H9 (cell line): Measurements from ENCODE around the gene MRPL51. TPM values are rescaled to one million over a fixed set of nuclear protein-coding genes. Genes with fewer than 3 reads are reported as not detected.

Source experiments
- DNase-seq: peaks from one replicate; pipeline ENCODE4 v3.0.0-alpha.2; 2017
- H2AFZ ChIP-seq: one replicate; pipeline ENCODE4 v1.6.1; 2013; ENCODE audit warnings: mild to moderate bottlenecking, low read length, control low read depth, moderate library complexity
- H2AK5ac ChIP-seq: 2 replicates; pipeline ENCODE4 v1.6.1; 2013; ENCODE audit warnings: low read length, control low read depth, mixed read lengths; ENCODE audit not compliant: insufficient read length
- H2BK120ac ChIP-seq: one replicate; pipeline ENCODE4 v1.6.1; 2013; ENCODE audit warnings: low read depth, mild to moderate bottlenecking, low read length, control low read depth, inconsistent platforms; ENCODE audit not compliant: poor library complexity, severe bottlenecking
- H2BK12ac ChIP-seq: 2 replicates; pipeline ENCODE4 v1.6.1; 2013; ENCODE audit warnings: low read length, control low read depth, mixed read lengths, low read depth; ENCODE audit not compliant: insufficient read length
- H2BK15ac ChIP-seq: 2 replicates; pipeline ENCODE4 v1.6.1; 2013; ENCODE audit warnings: low read depth, low read length, control low read depth
- H2BK20ac ChIP-seq: one replicate; pipeline ENCODE4 v1.6.1; 2013; ENCODE audit warnings: low read depth, mild to moderate bottlenecking, low read length, control low read depth, inconsistent platforms; ENCODE audit not compliant: poor library complexity, severe bottlenecking
- H2BK5ac ChIP-seq: 2 replicates; pipeline ENCODE4 v1.6.1; 2013; ENCODE audit warnings: low read length, control low read depth, mixed read lengths; ENCODE audit not compliant: insufficient read length
- H3K14ac ChIP-seq: 2 replicates; pipeline ENCODE4 v1.6.1; 2013; ENCODE audit warnings: low read length, control low read depth; ENCODE audit not compliant: insufficient read depth
- H3K18ac ChIP-seq: 2 replicates; pipeline ENCODE4 v1.6.1; 2013; ENCODE audit warnings: low read depth, mild to moderate bottlenecking, mixed read lengths, low read length, control low read depth; ENCODE audit not compliant: insufficient read length
- H3K23ac ChIP-seq: 2 replicates; pipeline ENCODE4 v1.6.1; 2013; ENCODE audit warnings: low read length, control low read depth, mixed read lengths, low read depth; ENCODE audit not compliant: insufficient read length
- H3K23me2 ChIP-seq: 2 replicates; pipeline ENCODE4 v1.6.1; 2013; ENCODE audit warnings: low read depth, mild to moderate bottlenecking, mixed read lengths, low read length, control low read depth; ENCODE audit not compliant: insufficient read length, poor library complexity, severe bottlenecking
- H3K27ac ChIP-seq: 2 replicates; pipeline ENCODE4 v1.5.1; 2013; ENCODE audit warnings: low read length, control low read depth, mixed read lengths, low read depth; ENCODE audit not compliant: insufficient read length
- H3K27me3 ChIP-seq: 2 replicates; pipeline ENCODE4 v1.6.1; 2013; ENCODE audit warnings: low read length, control low read depth, inconsistent platforms; ENCODE audit not compliant: insufficient read depth
- H3K4ac ChIP-seq: 2 replicates; pipeline ENCODE4 v1.6.1; 2013; ENCODE audit warnings: low read depth, mild to moderate bottlenecking, control low read depth, inconsistent platforms, low read length, moderate library complexity
- H3K4me1 ChIP-seq: 2 replicates; pipeline ENCODE4 v1.6.1; 2013; ENCODE audit warnings: low read length, control low read depth, inconsistent platforms; ENCODE audit not compliant: insufficient read depth
- H3K4me2 ChIP-seq: 2 replicates; pipeline ENCODE4 v1.6.1; 2013; ENCODE audit warnings: low read length, control low read depth, mixed read lengths; ENCODE audit not compliant: insufficient read length, insufficient read depth
- H3K56ac ChIP-seq: 2 replicates; pipeline ENCODE4 v1.6.1; 2013; ENCODE audit warnings: low read depth, mild to moderate bottlenecking, mixed read lengths, low read length, control low read depth; ENCODE audit not compliant: insufficient read length
- H3K79me1 ChIP-seq: 2 replicates; pipeline ENCODE4 v1.6.1; 2013; ENCODE audit warnings: low read depth, mild to moderate bottlenecking, moderate library complexity, low read length, control low read depth, inconsistent platforms; ENCODE audit not compliant: insufficient read depth, poor library complexity, severe bottlenecking
- H3K79me2 ChIP-seq: 2 replicates; pipeline ENCODE4 v1.6.1; 2013; ENCODE audit warnings: low read length, control low read depth, inconsistent platforms; ENCODE audit not compliant: insufficient read depth
- H3K9ac ChIP-seq: 2 replicates; pipeline ENCODE4 v1.6.1; 2013; ENCODE audit warnings: low read length, control low read depth, mixed read lengths; ENCODE audit not compliant: insufficient read length; ENCODE audit errors: extremely low read depth
- H3K9me3 ChIP-seq: one replicate; pipeline ENCODE4 v1.6.1; 2013; ENCODE audit warnings: low read depth, low read length, inconsistent platforms; ENCODE audit not compliant: control insufficient read depth
- H3T11ph ChIP-seq: one replicate; pipeline ENCODE4 v1.6.1; 2013; ENCODE audit warnings: mild to moderate bottlenecking, low read length, control low read depth, inconsistent platforms
- H4K20me1 ChIP-seq: one replicate; pipeline ENCODE4 v1.6.1; 2013; ENCODE audit not compliant: control insufficient read depth, insufficient read length, insufficient read depth
- H4K5ac ChIP-seq: 2 replicates; pipeline ENCODE4 v1.6.1; 2013; ENCODE audit warnings: low read depth, mild to moderate bottlenecking, mixed read lengths, low read length, control low read depth; ENCODE audit not compliant: insufficient read length
- H4K8ac ChIP-seq: replicated peaks from 2 replicates; pipeline ENCODE4 v1.6.1; 2013; ENCODE audit warnings: low read length, control low read depth, mixed read lengths, low read depth; ENCODE audit not compliant: insufficient read length
- H4K91ac ChIP-seq: 2 replicates; pipeline ENCODE4 v1.6.1; 2013; ENCODE audit warnings: low read depth, mild to moderate bottlenecking, moderate library complexity, mixed read lengths, low read length, control low read depth; ENCODE audit not compliant: insufficient read length
- H3K27ac Mint-ChIP-seq, 3 experiments: 2 replicates in 2 of 3; 3 replicates in 1 of 3; pipeline ENCODE4 v1.8.0; 2020 to 2021; ENCODE audit warnings: mixed read lengths in 3 of 3, mild to moderate bottlenecking in 1 of 3, moderate library complexity in 1 of 3
- H3K27me3 Mint-ChIP-seq: 2 replicates; pipeline ENCODE4 v1.8.0; 2021; ENCODE audit warnings: low read depth, mild to moderate bottlenecking, moderate library complexity, mixed read lengths
- H3K36me3 Mint-ChIP-seq, 3 experiments: 2 replicates in 2 of 3; 3 replicates in 1 of 3; pipeline ENCODE4 v1.8.0; 2020 to 2021; ENCODE audit warnings: low read depth in 3 of 3, mixed read lengths in 3 of 3; ENCODE audit not compliant: insufficient read depth in 1 of 3
- H3K4me1 Mint-ChIP-seq, 2 experiments: 2 replicates each; pipeline ENCODE4 v1.8.0; 2020; ENCODE audit warnings: mixed read lengths in 2 of 2
- H3K4me3 Mint-ChIP-seq, 2 experiments: 2 replicates in 1 of 2; 3 replicates in 1 of 2; pipeline ENCODE4 v1.8.0; 2020 to 2021; ENCODE audit warnings: mild to moderate bottlenecking in 2 of 2, mixed read lengths in 2 of 2, moderate library complexity in 1 of 2
- H3K9me3 Mint-ChIP-seq, 2 experiments: 2 replicates in 1 of 2; 3 replicates in 1 of 2; pipeline ENCODE4 v1.8.0; 2020; ENCODE audit warnings: mild to moderate bottlenecking in 2 of 2, mixed read lengths in 2 of 2, moderate library complexity in 1 of 2
- WGBS: extraction: QIAGEN DNeasy Blood & Tissue Kit; methylation state at CpG from one replicate; pipeline ENCODE4 v1.1.7; 2013; ENCODE audit warnings: missing lambda C conversion rate, low lambda C conversion rate, mixed read lengths; ENCODE audit not compliant: insufficient read length; ENCODE audit errors: extremely low coverage; 5-methylcytosine and 5-hydroxymethylcytosine counted together
- total RNA-seq: library from RNA; stranded (reverse); gene quantifications from 2 replicates; pipeline ENCODE4 v1.2.1, GENCODE V29; 2021
- TF ChIP-seq, protein P1 (sequence below): fragments of 200-600 bp; sonication (generic); conservative IDR thresholded peaks from 3 replicates; pipeline ENCODE4 v1.8.0; 2021; ENCODE audit warnings: antibody characterized with exemption, mild to moderate bottlenecking

Gene MRPL51
- total RNA-seq, 1 experiment from 2014 or later, result 329 TPM

DNA sequence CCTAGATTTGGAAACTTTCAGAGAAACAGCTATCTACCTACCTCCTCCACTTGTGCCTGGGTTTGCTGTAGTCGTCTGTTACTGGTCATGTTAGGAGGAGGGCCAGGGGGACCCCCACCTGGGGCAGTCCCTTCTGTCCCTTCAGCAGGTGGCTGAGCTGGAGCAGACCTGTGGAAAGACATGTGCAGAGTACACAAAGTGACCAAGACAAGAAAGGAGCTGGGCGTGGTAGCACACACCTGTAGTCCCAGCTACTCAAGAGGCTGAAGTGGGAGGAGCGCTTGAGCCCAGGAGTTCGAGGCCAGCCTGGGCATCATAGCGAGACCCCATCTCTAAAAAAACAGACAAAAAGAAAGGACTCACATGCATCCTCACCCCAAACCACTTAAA, 26.9 kb downstream of the MRPL51 start:
- no peak overlapping the region for H2BK120ac ChIP-seq

More for the DNA sequence above, 26.9 kb downstream of the MRPL51 start:
- Histone ChIP-seq H3K79me1 (no peaks in the 10 kb centered on the region), H3K23ac (no peak overlapping the region), H4K20me1 (no peaks in the 10 kb centered on the region), H3K23me2 (peaks cover 6% of the 10 kb centered on the region), H3K4me2 (no peak overlapping the region), H3K4ac (no peak overlapping the region), H2BK15ac (no peak overlapping the region), H3K9me3 (no peaks in the 10 kb centered on the region), H3K27me3 (no peaks in the 10 kb centered on the region), H3K79me2 (no peaks in the 10 kb centered on the region; the same call in 1 of the 2 replicates), H3K18ac (no peak overlapping the region), H3T11ph (no peak overlapping the region), H4K5ac (no peak overlapping the region), H3K56ac (no peak overlapping the region), H2BK20ac (no peak overlapping the region), H3K4me1 (no peaks in the 10 kb centered on the region), H4K8ac (no peak overlapping the region), H2BK5ac (no peak overlapping the region), H3K9ac (no peak overlapping the region), H3K27ac (no peak overlapping the region), H4K91ac (no peak overlapping the region), H2AFZ (no peak overlapping the region), H2AK5ac (no peak overlapping the region), H2BK12ac (no peak overlapping the region), H3K14ac (no peak overlapping the region)
- Mint-ChIP-seq H3K27me3 (peaks cover 9% of the 10 kb centered on the region; the same call in 1 of the 2 replicates), H3K9me3 (no peaks in the 10 kb centered on the region; a peak in 2 of 5 replicates), H3K27ac (no peak overlapping the region; a peak in 1 of 7 replicates), H3K4me1 (peaks cover 16 to 21% of the 10 kb centered on the region in 2 experiments), H3K36me3 (peaks cover 33 to 62% (median 50%) of the 10 kb centered on the region in 3 experiments), H3K4me3 (no peak overlapping the region)
- no CpG with 5 or more reads among the region's 5 CpGs for WGBS
- TF ChIP-seq, protein P1, sequence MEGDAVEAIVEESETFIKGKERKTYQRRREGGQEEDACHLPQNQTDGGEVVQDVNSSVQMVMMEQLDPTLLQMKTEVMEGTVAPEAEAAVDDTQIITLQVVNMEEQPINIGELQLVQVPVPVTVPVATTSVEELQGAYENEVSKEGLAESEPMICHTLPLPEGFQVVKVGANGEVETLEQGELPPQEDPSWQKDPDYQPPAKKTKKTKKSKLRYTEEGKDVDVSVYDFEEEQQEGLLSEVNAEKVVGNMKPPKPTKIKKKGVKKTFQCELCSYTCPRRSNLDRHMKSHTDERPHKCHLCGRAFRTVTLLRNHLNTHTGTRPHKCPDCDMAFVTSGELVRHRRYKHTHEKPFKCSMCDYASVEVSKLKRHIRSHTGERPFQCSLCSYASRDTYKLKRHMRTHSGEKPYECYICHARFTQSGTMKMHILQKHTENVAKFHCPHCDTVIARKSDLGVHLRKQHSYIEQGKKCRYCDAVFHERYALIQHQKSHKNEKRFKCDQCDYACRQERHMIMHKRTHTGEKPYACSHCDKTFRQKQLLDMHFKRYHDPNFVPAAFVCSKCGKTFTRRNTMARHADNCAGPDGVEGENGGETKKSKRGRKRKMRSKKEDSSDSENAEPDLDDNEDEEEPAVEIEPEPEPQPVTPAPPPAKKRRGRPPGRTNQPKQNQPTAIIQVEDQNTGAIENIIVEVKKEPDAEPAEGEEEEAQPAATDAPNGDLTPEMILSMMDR, result no peak
- DNase-seq, result no peak
